Right atrium auricular region (tissue), 2 donors: ENCODE measurements around the gene FBXO38. TPM values are rescaled to one million over a fixed set of nuclear protein-coding genes. Genes with fewer than 3 reads are reported as not detected.

ENCODE experiments used
- DNase-seq: peaks from one replicate; pipeline ENCODE4 v3.0.0-alpha.2; 2019; ENCODE audit warnings: low spot score
- H3K27ac ChIP-seq, 2 donors: fragments of 200-600 bp; sonication (generic); 1 replicate in 1 of 2; 2 replicates in 1 of 2; pipeline ENCODE4 v1.5.1; 2016 to 2019
- H3K27me3 ChIP-seq, 2 donors: fragments of 200-600 bp; sonication (generic); one replicate each; pipeline versions ENCODE4 v1.5.1 to v1.6.0; 2017 to 2019
- H3K36me3 ChIP-seq: fragments of 200-600 bp; sonication (generic); one replicate; pipeline ENCODE4 v1.5.1; 2016
- H3K4me1 ChIP-seq, 2 donors: fragments of 200-600 bp; sonication (generic); one replicate each; pipeline versions ENCODE4 v1.5.1 to v1.6.0; 2017 to 2019
- H3K4me3 ChIP-seq, 2 donors: fragments of 200-600 bp; sonication (generic); 1 replicate in 1 of 2; 2 replicates in 1 of 2; pipeline ENCODE4 v1.5.1; 2017 to 2019; ENCODE audit warnings: mild to moderate bottlenecking in 1 of 2, moderate library complexity in 1 of 2
- H3K9me3 ChIP-seq, 2 donors: fragments of 200-600 bp; sonication (generic); one replicate each; pipeline ENCODE4 v1.5.1; 2019
- total RNA-seq, 2 donors: library from RNA; depleted of rRNA; stranded (reverse); fragments of >200 nt; gene quantifications; one replicate each; pipeline ENCODE4 v1.1.0, GENCODE V29; 2016
- TF ChIP-seq, protein P1 (sequence below), 2 donors: fragments of 200-600 bp; sonication (generic); IDR thresholded peaks; one replicate each; pipeline ENCODE4 v1.5.1; 2019; ENCODE audit warnings: antibody characterized with exemption in 2 of 2

The FBXO38 gene
- total RNA-seq, 2 donors from 2014 or later, result 32.2 to 36.7 TPM

GRCh38 chr5:148486456-148486855 lies 102.7 kb downstream of the FBXO38 start:
- Histone ChIP-seq H3K9me3 (no peaks in the 10 kb centered on the region), H3K27me3 (no peaks in the 10 kb centered on the region), H3K4me1 (peaks cover 0 to 26% of the 10 kb centered on the region in 2 donors), H3K4me3 (no peak overlapping the region), H3K27ac (no peak overlapping the region), H3K36me3 (no peaks in the 10 kb centered on the region)
- TF ChIP-seq, protein P1, sequence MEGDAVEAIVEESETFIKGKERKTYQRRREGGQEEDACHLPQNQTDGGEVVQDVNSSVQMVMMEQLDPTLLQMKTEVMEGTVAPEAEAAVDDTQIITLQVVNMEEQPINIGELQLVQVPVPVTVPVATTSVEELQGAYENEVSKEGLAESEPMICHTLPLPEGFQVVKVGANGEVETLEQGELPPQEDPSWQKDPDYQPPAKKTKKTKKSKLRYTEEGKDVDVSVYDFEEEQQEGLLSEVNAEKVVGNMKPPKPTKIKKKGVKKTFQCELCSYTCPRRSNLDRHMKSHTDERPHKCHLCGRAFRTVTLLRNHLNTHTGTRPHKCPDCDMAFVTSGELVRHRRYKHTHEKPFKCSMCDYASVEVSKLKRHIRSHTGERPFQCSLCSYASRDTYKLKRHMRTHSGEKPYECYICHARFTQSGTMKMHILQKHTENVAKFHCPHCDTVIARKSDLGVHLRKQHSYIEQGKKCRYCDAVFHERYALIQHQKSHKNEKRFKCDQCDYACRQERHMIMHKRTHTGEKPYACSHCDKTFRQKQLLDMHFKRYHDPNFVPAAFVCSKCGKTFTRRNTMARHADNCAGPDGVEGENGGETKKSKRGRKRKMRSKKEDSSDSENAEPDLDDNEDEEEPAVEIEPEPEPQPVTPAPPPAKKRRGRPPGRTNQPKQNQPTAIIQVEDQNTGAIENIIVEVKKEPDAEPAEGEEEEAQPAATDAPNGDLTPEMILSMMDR (IDR thresholded peaks at IDR 0.05), result no peak
- no peak for DNase-seq

DNA sequence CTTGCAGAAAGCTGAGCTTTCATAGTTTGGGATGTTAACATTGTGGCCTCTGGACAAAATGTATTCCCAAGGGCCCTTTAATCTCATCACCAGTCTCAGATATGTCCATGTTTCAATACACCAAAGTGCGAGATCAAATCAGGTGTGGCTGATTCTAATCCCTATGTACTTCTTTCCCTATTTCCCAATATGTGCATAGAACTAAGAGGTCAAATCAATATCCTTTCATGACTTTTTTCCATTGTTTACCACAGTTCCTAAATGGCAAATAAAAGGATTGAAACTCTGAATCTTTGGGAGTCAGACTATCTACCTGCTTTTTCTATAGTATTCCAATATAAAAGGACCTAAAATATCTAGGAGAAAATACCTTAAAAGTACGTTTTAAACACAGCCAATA lies 105.0 kb downstream of the FBXO38 start:
- H3K27me3 ChIP-seq, result no peaks in the 10 kb centered on the region
- TF ChIP-seq, protein P1 (IDR thresholded peaks at IDR 0.05), result no peak
- no peaks in the 10 kb centered on the region for H3K9me3 ChIP-seq
- peaks cover 0 to 24% of the 10 kb centered on the region in 2 donors for H3K4me1 ChIP-seq
- peak overlapping the region in 1 of 2 donors; percentile 75 for H3K27ac ChIP-seq
- DNase-seq, result no peak
- H3K4me3 ChIP-seq, result no peak overlapping the region
- H3K36me3 ChIP-seq, result no peaks in the 10 kb centered on the region

DNA sequence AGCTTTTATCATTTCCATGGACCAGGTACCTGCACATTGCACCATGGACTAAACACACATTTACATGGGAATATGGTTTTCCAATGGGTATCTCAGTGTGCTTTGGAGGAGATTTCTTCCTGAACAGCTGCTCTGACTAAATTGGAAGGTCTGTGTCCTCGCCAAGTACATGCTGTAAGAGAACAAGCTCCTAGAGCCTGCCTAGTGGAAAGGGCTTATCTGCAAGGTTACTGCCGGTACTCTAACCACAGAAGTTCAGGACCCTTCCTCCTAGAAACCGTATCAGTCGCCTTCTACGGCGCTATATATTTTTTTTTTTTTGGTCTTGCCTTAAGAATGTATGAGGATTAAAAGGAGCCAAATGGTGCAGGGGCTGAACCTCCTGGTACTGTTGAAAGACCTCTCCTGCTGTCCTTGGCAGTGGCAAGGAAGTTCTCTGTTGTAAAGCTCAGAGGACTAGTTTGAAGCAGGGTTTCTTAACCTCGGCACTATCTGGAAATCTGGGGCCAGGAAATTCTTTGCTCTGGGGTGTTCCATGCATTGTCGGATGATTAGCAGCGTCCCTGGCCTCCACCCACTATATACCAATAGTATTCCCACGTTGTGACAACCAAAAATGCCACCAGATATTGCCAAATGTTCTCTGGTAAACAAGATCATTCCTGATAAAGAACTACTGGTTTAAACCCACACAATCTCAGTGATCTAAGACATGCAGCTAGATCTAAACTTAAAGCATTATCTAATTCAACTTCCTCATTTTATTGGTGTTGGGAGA lies 107.4 kb downstream of the FBXO38 start:
- TF ChIP-seq, protein P1 (IDR thresholded peaks at IDR 0.05), result no peak
- Histone ChIP-seq H3K4me1 (peaks cover 0 to 24% of the 10 kb centered on the region in 2 donors), H3K4me3 (no peak overlapping the region), H3K36me3 (no peaks in the 10 kb centered on the region), H3K9me3 (no peaks in the 10 kb centered on the region), H3K27ac (peak overlapping the region; percentile 31 to 75), H3K27me3 (no peaks in the 10 kb centered on the region)
- no peak for DNase-seq

DNA sequence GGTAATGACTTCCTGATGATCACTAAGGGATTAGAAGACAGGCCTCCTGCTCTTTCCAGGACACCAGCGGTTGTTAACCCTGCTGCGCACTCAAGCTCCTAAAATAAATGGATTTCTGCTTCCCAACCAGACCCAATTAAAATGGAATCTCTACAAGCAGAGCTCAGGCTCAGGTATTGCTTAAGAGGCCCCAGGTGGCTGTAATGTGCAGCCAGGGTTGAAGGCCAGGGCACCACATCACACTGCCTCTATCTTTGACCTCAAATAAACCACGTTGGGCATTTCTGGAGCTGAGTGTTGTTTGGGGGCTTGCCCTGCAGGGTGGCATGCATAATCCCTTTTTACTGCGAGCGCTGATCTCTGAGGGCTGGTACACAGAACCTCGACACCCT lies 108.0 kb downstream of the FBXO38 start:
- no peak overlapping the region for H3K4me3 ChIP-seq
- H3K4me1 ChIP-seq, result peaks cover 0 to 24% of the 10 kb centered on the region in 2 donors
- H3K36me3 ChIP-seq, result no peaks in the 10 kb centered on the region
- TF ChIP-seq, protein P1 (IDR thresholded peaks at IDR 0.05), result no peak
- H3K27ac ChIP-seq, result peak overlapping the region; percentile 31 to 75
- DNase-seq, result no peak
- H3K9me3 ChIP-seq, result no peaks in the 10 kb centered on the region
- no peaks in the 10 kb centered on the region for H3K27me3 ChIP-seq

GRCh38 chr5:148492351-148492750 lies 108.6 kb downstream of the FBXO38 start:
- no peak overlapping the region for H3K4me3 ChIP-seq
- H3K9me3 ChIP-seq, result no peaks in the 10 kb centered on the region
- H3K27ac ChIP-seq, result no peak overlapping the region
- H3K27me3 ChIP-seq, result no peaks in the 10 kb centered on the region
- H3K36me3 ChIP-seq, result no peaks in the 10 kb centered on the region
- peaks cover 0 to 21% of the 10 kb centered on the region in 2 donors for H3K4me1 ChIP-seq
- DNase-seq, result no peak
- TF ChIP-seq, protein P1 (IDR thresholded peaks at IDR 0.05), result no peak

Other genes starting within 250 kb of the FBXO38 start
- gene SPINK14, start 215.4 kb upstream of the FBXO38 start, total RNA-seq, result not detected
- gene SPINK6, start 180.9 kb upstream of the FBXO38 start, total RNA-seq, result not detected
- not detected for gene MARCOL, start 145.4 kb upstream of the FBXO38 start, total RNA-seq
- not detected for gene SPINK13, start 115.2 kb upstream of the FBXO38 start, total RNA-seq
- gene SPINK7, start 71.5 kb upstream of the FBXO38 start, total RNA-seq, result not detected
- gene SPINK9, start 48.4 kb upstream of the FBXO38 start, total RNA-seq, result not detected